Endodermal cell (in vitro differentiated cells): Measurements from ENCODE around the gene CYP4B1. TPM values are rescaled to one million over a fixed set of nuclear protein-coding genes. Genes with fewer than 3 reads are reported as not detected.

Experiments used
- DNase-seq: peaks from one replicate; pipeline ENCODE4 v3.0.0-alpha.2; 2017
- H3K27ac ChIP-seq: 2 replicates; pipeline ENCODE4 v1.5.1; 2013; ENCODE audit warnings: mild to moderate bottlenecking, low read depth, low read length, moderate library complexity
- H3K27me3 ChIP-seq: 2 replicates; pipeline ENCODE4 v1.6.1; 2013; ENCODE audit warnings: mild to moderate bottlenecking, low read length, moderate library complexity; ENCODE audit not compliant: insufficient read depth, control insufficient read depth, poor library complexity, severe bottlenecking
- H3K36me3 ChIP-seq: 2 replicates; pipeline ENCODE4 v1.7.0; 2013; ENCODE audit warnings: mild to moderate bottlenecking, low read length, moderate library complexity; ENCODE audit not compliant: control insufficient read depth, insufficient read depth
- H3K4me1 ChIP-seq: one replicate; pipeline ENCODE4 v1.7.0; 2013; ENCODE audit warnings: low read length; ENCODE audit not compliant: control insufficient read depth, insufficient read depth
- H3K4me3 ChIP-seq: 2 replicates; pipeline ENCODE4 v1.5.1; 2013; ENCODE audit warnings: mild to moderate bottlenecking, low read length, moderate library complexity
- H3K9ac ChIP-seq: 2 replicates; pipeline ENCODE4 v1.6.1; 2013; ENCODE audit warnings: mild to moderate bottlenecking, low read length, moderate library complexity; ENCODE audit not compliant: poor library complexity, severe bottlenecking; ENCODE audit errors: extremely low read depth
- H3K9me3 ChIP-seq: 2 replicates; pipeline ENCODE4 v1.6.1; 2013; ENCODE audit warnings: mild to moderate bottlenecking, low read length, moderate library complexity; ENCODE audit not compliant: control insufficient read depth
- H3K27ac Mint-ChIP-seq: 2 replicates; pipeline ENCODE4 v1.8.0; 2020; ENCODE audit warnings: mixed read lengths
- H3K27me3 Mint-ChIP-seq: 2 replicates; pipeline ENCODE4 v1.8.0; 2021; ENCODE audit warnings: mild to moderate bottlenecking, mixed read lengths; ENCODE audit not compliant: insufficient read depth
- H3K36me3 Mint-ChIP-seq: 2 replicates; pipeline ENCODE4 v1.8.0; 2020; ENCODE audit warnings: low read depth, mixed read lengths
- H3K4me1 Mint-ChIP-seq: 2 replicates; pipeline ENCODE4 v1.8.0; 2020; ENCODE audit warnings: mixed read lengths
- H3K4me3 Mint-ChIP-seq: 2 replicates; pipeline ENCODE4 v1.8.0; 2020; ENCODE audit warnings: mild to moderate bottlenecking, moderate library complexity, mixed read lengths
- H3K9me3 Mint-ChIP-seq: 2 replicates; pipeline ENCODE4 v1.8.0; 2020; ENCODE audit warnings: mild to moderate bottlenecking, mixed read lengths
- WGBS, 2 experiments: methylation state at CpG; one replicate each; pipeline versions ENCODE4 v1.1.5 to v1.1.7; 2013; ENCODE audit warnings: missing lambda C conversion rate in 2 of 2, mixed read lengths in 1 of 2; ENCODE audit not compliant: insufficient coverage in 1 of 2, insufficient read length in 1 of 2; 5-methylcytosine and 5-hydroxymethylcytosine counted together
- total RNA-seq, 2 donors: library from RNA; stranded (reverse); fragmentation: NEBNext Ultra II Directional in 1 of 2; extraction: Animal tissue kit (Norgen Biotek cat#: 25700) in 1 of 2; gene quantifications; 2 replicates in 1 of 2; 3 replicates in 1 of 2; pipeline ENCODE4 v1.2.1, GENCODE V29; 2021
- TF ChIP-seq, protein P1 (sequence below): fragments of 200-600 bp; sonication (generic); conservative IDR thresholded peaks from 2 replicates; pipeline ENCODE4 v1.5.0; 2021; ENCODE audit warnings: antibody characterized with exemption, mild to moderate bottlenecking

Gene CYP4B1
- total RNA-seq, 2 donors from 2014 or later, result 0.92 to 2.0 TPM

DNA sequence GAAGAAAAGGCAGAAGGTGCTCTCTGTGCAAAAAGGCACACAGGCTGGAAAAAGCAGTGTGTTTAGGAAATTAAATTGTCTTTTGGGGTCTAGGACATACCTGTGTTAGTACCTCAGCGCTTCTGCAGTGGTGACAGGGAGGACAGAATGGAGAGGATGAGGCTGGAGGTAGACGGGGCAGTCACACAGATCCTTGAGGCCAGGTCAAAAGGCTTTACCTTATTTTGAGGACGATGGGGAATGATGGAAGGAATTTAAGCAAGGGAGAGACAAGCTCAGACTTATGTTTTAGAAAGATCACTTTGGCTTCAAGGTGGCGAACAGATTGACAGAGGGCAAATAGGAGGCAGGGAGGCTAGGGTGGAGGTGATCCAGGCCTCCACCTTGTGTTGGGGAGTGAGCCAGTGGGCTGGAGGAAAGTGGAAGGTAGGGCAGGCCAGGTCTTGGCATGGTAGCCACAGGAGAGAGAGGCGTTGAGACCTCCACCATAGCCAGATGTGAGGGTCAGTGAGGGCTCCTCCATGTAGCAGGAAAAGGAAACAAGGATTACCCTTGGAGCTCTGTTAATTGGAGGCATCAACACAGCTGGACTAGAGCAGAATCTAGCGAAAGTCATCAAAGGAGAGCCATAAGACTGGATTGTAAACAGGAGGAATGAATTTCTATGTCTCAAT lies 4.2 kb downstream of the CYP4B1 start:
- Mint-ChIP-seq H3K27ac (no peak overlapping the region), H3K4me1 (peaks cover 7% of the 10 kb centered on the region), H3K4me3 (no peak overlapping the region), H3K9me3 (peaks cover 6% of the 10 kb centered on the region), H3K27me3 (peaks cover 39% of the 10 kb centered on the region), H3K36me3 (no peaks in the 10 kb centered on the region)
- Histone ChIP-seq H3K4me3 (no peak overlapping the region), H3K9me3 (no peaks in the 10 kb centered on the region), H3K9ac (no peak overlapping the region), H3K36me3 (no peaks in the 10 kb centered on the region), H3K27me3 (peaks cover 15% of the 10 kb centered on the region), H3K4me1 (peaks cover 4% of the 10 kb centered on the region), H3K27ac (no peak overlapping the region)
- WGBS, 2 experiments, result 87 to 91% methylated on average over 6 of the region's 6 CpGs
- TF ChIP-seq, protein P1, sequence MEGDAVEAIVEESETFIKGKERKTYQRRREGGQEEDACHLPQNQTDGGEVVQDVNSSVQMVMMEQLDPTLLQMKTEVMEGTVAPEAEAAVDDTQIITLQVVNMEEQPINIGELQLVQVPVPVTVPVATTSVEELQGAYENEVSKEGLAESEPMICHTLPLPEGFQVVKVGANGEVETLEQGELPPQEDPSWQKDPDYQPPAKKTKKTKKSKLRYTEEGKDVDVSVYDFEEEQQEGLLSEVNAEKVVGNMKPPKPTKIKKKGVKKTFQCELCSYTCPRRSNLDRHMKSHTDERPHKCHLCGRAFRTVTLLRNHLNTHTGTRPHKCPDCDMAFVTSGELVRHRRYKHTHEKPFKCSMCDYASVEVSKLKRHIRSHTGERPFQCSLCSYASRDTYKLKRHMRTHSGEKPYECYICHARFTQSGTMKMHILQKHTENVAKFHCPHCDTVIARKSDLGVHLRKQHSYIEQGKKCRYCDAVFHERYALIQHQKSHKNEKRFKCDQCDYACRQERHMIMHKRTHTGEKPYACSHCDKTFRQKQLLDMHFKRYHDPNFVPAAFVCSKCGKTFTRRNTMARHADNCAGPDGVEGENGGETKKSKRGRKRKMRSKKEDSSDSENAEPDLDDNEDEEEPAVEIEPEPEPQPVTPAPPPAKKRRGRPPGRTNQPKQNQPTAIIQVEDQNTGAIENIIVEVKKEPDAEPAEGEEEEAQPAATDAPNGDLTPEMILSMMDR, result no peak
- no peak for DNase-seq

DNA sequence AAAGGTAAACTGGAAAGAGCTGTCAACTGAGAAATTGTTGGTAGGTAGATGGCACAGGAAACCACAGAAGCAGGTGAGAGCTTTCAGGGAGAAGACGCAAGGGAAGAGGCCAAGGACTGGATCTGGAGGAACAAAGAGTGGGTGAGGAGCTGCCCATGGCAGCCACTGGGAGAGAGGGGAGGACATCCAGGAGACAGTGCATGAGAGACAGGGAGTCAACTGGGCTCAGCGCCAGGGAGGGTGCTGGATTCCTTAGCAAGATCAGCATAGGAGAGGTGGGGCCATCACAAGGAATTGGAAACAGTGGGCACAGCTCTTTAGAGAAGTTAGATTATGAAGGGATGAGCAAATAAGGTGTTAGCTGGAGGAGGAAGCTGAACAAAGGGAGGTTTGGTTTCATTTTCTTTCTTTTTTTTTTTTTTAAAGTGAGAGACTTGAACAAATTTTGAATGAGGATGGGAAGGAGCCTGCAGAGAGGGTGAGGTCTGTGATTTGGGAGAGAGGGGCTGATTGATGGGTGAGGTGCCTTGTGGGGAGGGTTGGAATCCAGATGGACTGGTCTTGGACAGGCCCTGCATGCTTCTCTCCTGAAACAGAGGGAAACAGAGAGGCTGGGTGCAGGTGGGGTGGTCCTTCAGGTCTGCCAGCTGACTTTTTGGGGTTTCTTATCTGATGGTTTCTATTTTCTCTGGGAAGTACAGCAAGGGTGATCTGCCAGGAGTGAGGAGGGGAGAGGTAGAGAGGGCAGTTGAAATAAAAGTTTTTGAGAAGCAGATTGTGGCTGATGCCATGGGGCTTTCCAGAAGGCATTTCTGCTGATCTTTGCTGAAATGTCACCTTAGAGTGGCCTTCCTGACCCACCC lies 5.4 kb downstream of the CYP4B1 start:
- TF ChIP-seq, protein P1, result no peak
- peaks cover 31% of the 10 kb centered on the region for H3K27me3 Mint-ChIP-seq
- peaks cover 2% of the 10 kb centered on the region for H3K9me3 ChIP-seq
- H3K4me1 ChIP-seq, result peaks cover 4% of the 10 kb centered on the region
- H3K9me3 Mint-ChIP-seq, result peaks cover 7% of the 10 kb centered on the region
- H3K4me3 Mint-ChIP-seq, result no peak overlapping the region
- no peak overlapping the region for H3K4me3 ChIP-seq
- WGBS, 2 experiments, result 92 to 100% methylated on average over 1 to 2 of the region's 2 CpGs
- peaks cover 7% of the 10 kb centered on the region for H3K4me1 Mint-ChIP-seq
- peaks cover 15% of the 10 kb centered on the region for H3K27me3 ChIP-seq
- no peak overlapping the region for H3K27ac ChIP-seq
- H3K36me3 ChIP-seq, result no peaks in the 10 kb centered on the region
- H3K27ac Mint-ChIP-seq, result no peak overlapping the region
- no peak for DNase-seq
- H3K36me3 Mint-ChIP-seq, result no peaks in the 10 kb centered on the region
- no peak overlapping the region for H3K9ac ChIP-seq

DNA sequence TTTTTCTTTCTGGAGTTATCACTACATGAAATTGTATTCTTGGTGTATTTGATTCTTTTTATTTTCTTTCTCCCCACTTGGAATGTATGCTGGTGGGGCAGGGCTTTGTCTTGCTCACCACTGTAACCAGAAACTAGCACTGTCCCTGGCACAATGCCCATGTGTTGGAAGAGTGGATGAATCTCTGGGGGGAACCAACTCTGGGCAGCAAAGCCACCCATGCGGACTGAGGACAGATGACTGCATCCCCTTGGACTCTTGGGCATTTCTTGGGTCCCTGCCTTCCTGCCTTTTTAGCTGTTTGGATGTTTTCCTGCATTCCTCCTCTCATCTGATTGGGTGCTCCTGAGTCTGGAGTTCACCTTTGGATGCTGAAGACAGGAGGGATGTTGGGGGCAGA lies 6.1 kb downstream of the CYP4B1 start:
- H3K9me3 Mint-ChIP-seq, result peaks cover 7% of the 10 kb centered on the region
- H3K4me3 Mint-ChIP-seq, result no peak overlapping the region
- H3K36me3 Mint-ChIP-seq, result no peaks in the 10 kb centered on the region
- H3K9me3 ChIP-seq, result peaks cover 6% of the 10 kb centered on the region
- H3K9ac ChIP-seq, result no peak overlapping the region
- DNase-seq, result no peak
- peaks cover 24% of the 10 kb centered on the region for H3K27me3 Mint-ChIP-seq
- H3K27me3 ChIP-seq, result peaks cover 15% of the 10 kb centered on the region
- no peak overlapping the region for H3K27ac Mint-ChIP-seq
- WGBS, 2 experiments, result 86 to 88% methylated on average over 1 of the region's 1 CpG
- H3K4me1 Mint-ChIP-seq, result peaks cover 7% of the 10 kb centered on the region
- H3K27ac ChIP-seq, result no peak overlapping the region
- H3K36me3 ChIP-seq, result no peaks in the 10 kb centered on the region
- no peak overlapping the region for H3K4me3 ChIP-seq
- TF ChIP-seq, protein P1, result no peak
- H3K4me1 ChIP-seq, result peaks cover 4% of the 10 kb centered on the region
